Measurements from ENCODE around the gene VWA1. TPM values are rescaled to one million over a fixed set of nuclear protein-coding genes. Genes with fewer than 3 reads are reported as not detected.
A peak's percentile ranks its signal among the peaks of the same experiment; 100 is the strongest.

Gene VWA1
- total and polyA plus RNA-seq, 2 of the 4 experiments (the other 2 are of a cell fraction): 1.1 to 6.1 TPM

DNA sequence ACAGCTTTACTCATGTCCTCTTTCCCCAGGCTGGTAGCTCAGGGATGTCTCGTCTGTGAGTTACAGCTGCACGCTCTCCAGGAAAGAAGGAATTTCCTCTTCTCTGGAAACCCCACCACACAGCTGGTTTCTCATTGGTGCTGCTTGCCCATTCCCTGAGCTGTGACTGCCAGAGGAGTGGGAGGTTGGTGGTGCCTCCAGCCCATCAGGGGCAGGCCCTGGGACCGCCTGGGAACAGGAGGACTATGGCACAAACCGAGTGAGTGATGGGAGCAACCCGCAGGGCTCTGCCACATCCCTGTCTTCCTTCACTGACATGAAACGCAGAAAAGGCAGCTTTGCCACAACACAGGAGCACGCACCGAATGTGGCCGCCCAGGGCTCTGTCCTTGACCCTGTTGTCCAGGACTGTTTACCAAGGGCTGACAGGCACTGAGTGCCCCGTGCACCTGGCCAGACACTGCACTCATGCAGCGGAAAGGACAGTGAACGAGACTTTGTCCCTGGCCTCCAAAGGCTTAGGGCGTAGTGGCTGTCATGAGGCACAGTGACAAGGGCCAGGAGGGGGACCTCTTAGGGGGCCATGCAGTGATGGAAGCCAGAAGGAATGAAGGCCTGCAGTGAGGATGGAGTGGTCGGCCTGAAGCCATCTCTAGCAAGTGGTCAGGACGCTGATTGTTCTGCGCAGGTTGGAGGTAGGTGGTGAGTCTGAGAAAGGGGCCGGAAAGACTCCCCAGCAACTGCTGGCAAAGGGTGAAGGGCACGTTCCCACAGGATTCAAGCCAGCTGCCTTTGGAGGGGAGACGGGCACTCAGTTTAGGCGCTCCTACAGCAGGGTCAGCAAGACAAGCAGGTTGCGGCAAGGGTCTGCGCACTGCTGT is 34.7 kb upstream of the VWA1 start:
- ChIA-PET CTCF (interaction anchor here (1.1 kb wide), 1 partner anchor 40 kb away, joined by 6 read pairs; no protein-coding TSS in a partner anchor), POLR2A (ENCODE audit: unreplicated experiment) (interaction anchor here (0.9 to 1.0 kb wide), 2 partner anchors 10 to 31 kb away, joined by 3 read pairs; no protein-coding TSS in a partner anchor)
- ATAC-seq (ENCODE audit: low read depth) (no peak), DNase-seq (peak; percentile 23)
- Histone ChIP-seq H3K9ac (ENCODE audit: low read depth, low read length) (peak overlapping the region; percentile 97), H2BK120ac (ENCODE audit: low read depth, low read length) (no peak overlapping the region), H2AK5ac (ENCODE audit: low read depth, low read length) (peak overlapping the region; percentile 97), H3K79me1 (ENCODE audit: low read depth in 1 of 2, low read length in 2 of 2) (peaks cover 22 to 66% of the 10 kb centered on the region in 2 experiments), H3K9me1 (ENCODE audit: insufficient read depth, low read length) (peaks cover 11% of the 10 kb centered on the region), H4K91ac (ENCODE audit: insufficient read depth, low read depth, low read length) (no peak overlapping the region), H2AFZ (replicated peaks; ENCODE audit: low read length, poor library complexity) (peak overlapping the region; percentile 94), H3K4me1 (ENCODE audit: control insufficient read depth, insufficient read depth, low read length) (peaks cover 12% of the 10 kb centered on the region), H3K4me2 (ENCODE audit: low read depth, low read length) (peak overlapping the region; percentile 93), H3K27me3 (ENCODE audit: control insufficient read depth, insufficient read depth, low read length) (no peaks in the 10 kb centered on the region), H3K4me3 (ENCODE audit: insufficient read depth, low read depth, low read length) (peak overlapping the region; percentile 93), H2BK15ac (ENCODE audit: low read depth, low read length) (no peak overlapping the region), H3K18ac (ENCODE audit: low read depth, low read length) (no peak overlapping the region), H3K23ac (ENCODE audit: low read depth, low read length) (peak overlapping the region; percentile 98; the same call in 1 of the 2 replicates), H3K27ac (ENCODE audit: insufficient read depth, low read length) (peak overlapping the region; percentile 92), H3K4ac (ENCODE audit: low read depth, low read length) (peak overlapping the region; percentile 96), H4K8ac (ENCODE audit: low read depth in 2 of 2, low read length in 2 of 2) (peak overlapping the region; percentile 5 to 93; a peak in 3 of 4 replicates), H4K5ac (ENCODE audit: low read depth, low read length) (peak overlapping the region; percentile 84), H3K36me3 (ENCODE audit: control insufficient read depth, insufficient read depth, low read length) (peaks cover 53% of the 10 kb centered on the region), H3K9me3 (ENCODE audit: control insufficient read depth, insufficient read depth, low read length) (no peaks in the 10 kb centered on the region), H3K14ac (replicated peaks; ENCODE audit: low read depth, low read length) (peak overlapping the region; percentile 99; the same call in 1 of the 2 replicates), H3K56ac (ENCODE audit: extremely low read depth, insufficient read depth, low read length) (0 out of 2 replicates have a peak overlapping the region, but pooled peaks have one; percentile 24), H2BK20ac (ENCODE audit: low read depth, low read length) (no peak overlapping the region), H2BK5ac (ENCODE audit: low read depth, low read length, poor library complexity, severe bottlenecking) (peak overlapping the region; percentile 77), H4K20me1 (ENCODE audit: insufficient read depth, low read length) (peaks cover 28% of the 10 kb centered on the region; the same call in 1 of the 2 replicates), H2AK9ac (replicated peaks; ENCODE audit: low read depth, low read length, poor library complexity) (peak overlapping the region; percentile 99)
- WGBS, 2 experiments (ENCODE audit: extremely low coverage in 2 of 2, insufficient read length in 1 of 2): 94% methylated on average over 13 of the region's 22 CpGs; no CpG with 5 or more reads in 1 of the 2 experiments
- dilution Hi-C loops (cut with HindIII; ENCODE audit: low sequenced_read_pairs, unreplicated experiment): no loop called here
- no TSS peak for BruUV-seq (replicated peaks)
- intact Hi-C loops (cut with micrococcal nuclease): no loop called here
- in situ Hi-C loops (cut with MboI; ENCODE audit: low sequenced_read_pairs): no loop called here
- TF ChIP-seq NFE2L2 (IDR thresholded peaks at IDR 0.05; ENCODE audit: low read depth, low read length) (no peak), CHD1 (IDR thresholded peaks at IDR 0.05; ENCODE audit: low read depth, low read length) (no peak), MAFK (IDR thresholded peaks at IDR 0.05; ENCODE audit: low read depth, low read length) (no peak), RCOR1 (IDR thresholded peaks at IDR 0.05; ENCODE audit: insufficient replicate concordance, low read length) (no peak), SMC3 (IDR thresholded peaks at IDR 0.05; ENCODE audit: low read depth, low read length) (no peak), RFX5 (IDR thresholded peaks at IDR 0.05; ENCODE audit: low read depth, low read length) (no peak), RAD21 (IDR thresholded peaks at IDR 0.05; ENCODE audit: low read length) (no peak), CEBPB (IDR thresholded peaks at IDR 0.05; ENCODE audit: low read depth, low read length) (no peak), MAZ (IDR thresholded peaks at IDR 0.05; ENCODE audit: borderline replicate concordance, low read depth, low read length) (no peak), FOS (IDR thresholded peaks at IDR 0.05; ENCODE audit: low read depth, low read length) (no peak), POLR2A (IDR thresholded peaks at IDR 0.05; ENCODE audit: low read depth, low read length) (no peak)
- TF ChIP-seq, protein P1, sequence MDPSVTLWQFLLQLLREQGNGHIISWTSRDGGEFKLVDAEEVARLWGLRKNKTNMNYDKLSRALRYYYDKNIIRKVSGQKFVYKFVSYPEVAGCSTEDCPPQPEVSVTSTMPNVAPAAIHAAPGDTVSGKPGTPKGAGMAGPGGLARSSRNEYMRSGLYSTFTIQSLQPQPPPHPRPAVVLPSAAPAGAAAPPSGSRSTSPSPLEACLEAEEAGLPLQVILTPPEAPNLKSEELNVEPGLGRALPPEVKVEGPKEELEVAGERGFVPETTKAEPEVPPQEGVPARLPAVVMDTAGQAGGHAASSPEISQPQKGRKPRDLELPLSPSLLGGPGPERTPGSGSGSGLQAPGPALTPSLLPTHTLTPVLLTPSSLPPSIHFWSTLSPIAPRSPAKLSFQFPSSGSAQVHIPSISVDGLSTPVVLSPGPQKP (IDR thresholded peaks at IDR 0.05; ENCODE audit: borderline replicate concordance, low read depth, low read length): no peak
- TF ChIP-seq, protein P2, sequence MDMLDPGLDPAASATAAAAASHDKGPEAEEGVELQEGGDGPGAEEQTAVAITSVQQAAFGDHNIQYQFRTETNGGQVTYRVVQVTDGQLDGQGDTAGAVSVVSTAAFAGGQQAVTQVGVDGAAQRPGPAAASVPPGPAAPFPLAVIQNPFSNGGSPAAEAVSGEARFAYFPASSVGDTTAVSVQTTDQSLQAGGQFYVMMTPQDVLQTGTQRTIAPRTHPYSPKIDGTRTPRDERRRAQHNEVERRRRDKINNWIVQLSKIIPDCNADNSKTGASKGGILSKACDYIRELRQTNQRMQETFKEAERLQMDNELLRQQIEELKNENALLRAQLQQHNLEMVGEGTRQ (IDR thresholded peaks at IDR 0.05; ENCODE audit: low read depth, low read length): no peak
- TF ChIP-seq, protein P3, sequence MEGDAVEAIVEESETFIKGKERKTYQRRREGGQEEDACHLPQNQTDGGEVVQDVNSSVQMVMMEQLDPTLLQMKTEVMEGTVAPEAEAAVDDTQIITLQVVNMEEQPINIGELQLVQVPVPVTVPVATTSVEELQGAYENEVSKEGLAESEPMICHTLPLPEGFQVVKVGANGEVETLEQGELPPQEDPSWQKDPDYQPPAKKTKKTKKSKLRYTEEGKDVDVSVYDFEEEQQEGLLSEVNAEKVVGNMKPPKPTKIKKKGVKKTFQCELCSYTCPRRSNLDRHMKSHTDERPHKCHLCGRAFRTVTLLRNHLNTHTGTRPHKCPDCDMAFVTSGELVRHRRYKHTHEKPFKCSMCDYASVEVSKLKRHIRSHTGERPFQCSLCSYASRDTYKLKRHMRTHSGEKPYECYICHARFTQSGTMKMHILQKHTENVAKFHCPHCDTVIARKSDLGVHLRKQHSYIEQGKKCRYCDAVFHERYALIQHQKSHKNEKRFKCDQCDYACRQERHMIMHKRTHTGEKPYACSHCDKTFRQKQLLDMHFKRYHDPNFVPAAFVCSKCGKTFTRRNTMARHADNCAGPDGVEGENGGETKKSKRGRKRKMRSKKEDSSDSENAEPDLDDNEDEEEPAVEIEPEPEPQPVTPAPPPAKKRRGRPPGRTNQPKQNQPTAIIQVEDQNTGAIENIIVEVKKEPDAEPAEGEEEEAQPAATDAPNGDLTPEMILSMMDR (conservative IDR thresholded peaks at IDR 0.05; ENCODE audit: low read depth, low read length): no peak

Data from IMR-90 (cell line).